HepG2 (cell line): ENCODE results near the gene MYH9. TPM values are rescaled to one million over a fixed set of nuclear protein-coding genes. Genes with fewer than 3 reads are reported as not detected.
A peak's percentile ranks its signal among the peaks of the same experiment; 100 is the strongest.

Source experiments
- ATAC-seq: fragments of 200-7000 bp; cut with Tn5 transposase; 3 replicates; pipeline ENCODE4 v1.9.1; 2020; ENCODE audit warnings: mild to moderate bottlenecking, moderate library complexity
- BruUV-seq: library from RNA; stranded (reverse); fragments of 400-500 nt; replicated peaks from 2 replicates; lab custom pipeline; 2021; lab: Mats Ljungman, UMichigan
- CTCF ChIA-PET: fragments of 300-600 bp; formaldehyde crosslinking; extraction: SDS; loops from one replicate; lab custom pipeline; 2021; ENCODE audit warnings: low total read pairs, inconsistent platforms, low intra/inter-chr PET ratio; lab: Yijun Ruan, JAX
- POLR2A ChIA-PET: fragments of 350-600 bp; sonication (Branson Sonifier 250); formaldehyde crosslinking; loops from one replicate; lab custom pipeline; 2020; ENCODE audit warnings: antibody characterized with exemption, inconsistent platforms; lab: Yijun Ruan, JAX
- DNase-seq: peaks from one replicate; pipeline ENCODE4 v3.0.0-alpha.2; 2015; ENCODE audit warnings: low spot score
- FAIRE-seq: peaks from 3 replicates; lab custom pipeline; 2011; peaks lifted over from hg19 to GRCh38; lab: Jason Lieb, UNC
- H2AFZ ChIP-seq: one replicate; pipeline ENCODE4 v1.6.1; 2011; ENCODE audit warnings: low read length, inconsistent platforms
- H3K27ac ChIP-seq: fragments of 300-600 bp; 3 replicates; pipeline ENCODE4 v1.8.0; 2011; ENCODE audit warnings: mixed run types, mild to moderate bottlenecking, mixed read lengths, low read length, inconsistent platforms; ENCODE audit not compliant: insufficient read depth; ENCODE audit errors: extremely low read length
- H3K27me3 ChIP-seq, 2 experiments: fragments of 200-600 bp in 1 of 2; 2 replicates in 1 of 2; 3 replicates in 1 of 2; pipeline versions ENCODE4 v1.6.0 to v1.8.0; 2011; ENCODE audit warnings: low read length in 2 of 2, mild to moderate bottlenecking in 2 of 2, moderate library complexity in 2 of 2, inconsistent platforms in 1 of 2; ENCODE audit not compliant: insufficient read depth in 2 of 2, control insufficient read depth in 1 of 2
- H3K36me3 ChIP-seq, 2 experiments: fragments of 200-600 bp in 1 of 2; replicated peaks in 1 of 2; 2 replicates in 1 of 2; 3 replicates in 1 of 2; pipeline versions ENCODE4 v1.5.1 to v1.8.0; 2011; ENCODE audit warnings: low read length in 2 of 2, inconsistent platforms in 1 of 2; ENCODE audit not compliant: insufficient read depth in 2 of 2, control insufficient read depth in 1 of 2
- H3K4me1 ChIP-seq: 2 replicates; pipeline ENCODE4 v1.5.1; 2012; ENCODE audit warnings: low read length, inconsistent platforms; ENCODE audit not compliant: insufficient read depth
- H3K4me2 ChIP-seq: 2 replicates; pipeline ENCODE4 v1.6.0; 2011; ENCODE audit warnings: low read depth, low read length, inconsistent platforms
- H3K4me3 ChIP-seq, 3 experiments: fragments of 200-600 bp in 1 of 3; sonication (generic), shearing (Covaris generic) in 1 of 3; replicated peaks in 1 of 3; 2 replicates each; pipeline ENCODE4 v1.5.1; 2011 to 2016; ENCODE audit warnings: low read length in 3 of 3, inconsistent platforms in 2 of 3, low read depth in 2 of 3, mild to moderate bottlenecking in 2 of 3, control low read depth in 1 of 3, mixed read lengths in 1 of 3; ENCODE audit not compliant: insufficient read depth in 1 of 3
- H3K79me2 ChIP-seq: one replicate; pipeline ENCODE4 v1.6.1; 2011; ENCODE audit warnings: low read length, inconsistent platforms; ENCODE audit not compliant: insufficient read depth
- H3K9ac ChIP-seq: 2 replicates; pipeline ENCODE4 v1.6.0; 2011; ENCODE audit warnings: mild to moderate bottlenecking, low read depth, low read length, inconsistent platforms; ENCODE audit not compliant: insufficient read depth
- H3K9me3 ChIP-seq: 2 replicates; pipeline ENCODE4 v1.5.1; 2012; ENCODE audit warnings: mild to moderate bottlenecking, low read length
- H4K20me1 ChIP-seq: 2 replicates; pipeline ENCODE4 v1.6.0; 2011; ENCODE audit warnings: inconsistent platforms, mild to moderate bottlenecking, low read length, moderate library complexity; ENCODE audit not compliant: insufficient read depth
- ERF ChIP-seq: IDR thresholded peaks from 2 replicates; pipeline ENCODE4 v1.6.1; 2018; ENCODE audit warnings: missing biosample characterization, missing genetic modification reagents
- FOXO1 ChIP-seq: sonication (generic); formaldehyde crosslinking; IDR thresholded peaks from 2 replicates; pipeline ENCODE4 v1.4.0; 2020; ENCODE audit warnings: missing genetic modification reagents
- HIC2 ChIP-seq: sonication (generic); formaldehyde crosslinking; IDR thresholded peaks from 2 replicates; pipeline ENCODE4 v1.9.0; 2022; ENCODE audit warnings: low read depth, missing genetic modification reagents
- ZC3H13 ChIP-seq: sonication (generic); formaldehyde crosslinking; IDR thresholded peaks from 2 replicates; pipeline ENCODE4 v1.8.1; 2023; ENCODE audit warnings: mild to moderate bottlenecking, missing genetic modification reagents, moderate library complexity
- ZMAT5 ChIP-seq: sonication (generic); formaldehyde crosslinking; IDR thresholded peaks from 2 replicates; pipeline ENCODE4 v1.5.0; 2020; ENCODE audit warnings: mild to moderate bottlenecking, low read depth, missing genetic modification reagents, borderline replicate concordance
- ZNF770 ChIP-seq: sonication (generic); formaldehyde crosslinking; IDR thresholded peaks from 2 replicates; pipeline ENCODE4 v1.5.0; 2020; ENCODE audit warnings: mild to moderate bottlenecking, missing genetic modification reagents
- WGBS: methylation state at CpG from one replicate; pipeline ENCODE4 v1.1.6; 2017; ENCODE audit warnings: low lambda C conversion rate; 5-methylcytosine and 5-hydroxymethylcytosine counted together
- in situ Hi-C: cut with HindIII; loops from 2 replicates; pipeline ENCODE4 v1.10.0; 2017; ENCODE audit warnings: low pct_unique_long_range_greater_than_20kb; ENCODE audit not compliant: extremely low pct_ligation_motif_present
- intact Hi-C: fragments of 100-400 bp; cut with micrococcal nuclease; formaldehyde crosslinking; loops from one replicate; pipeline ENCODE4 v1.10.0; 2022; ENCODE audit not compliant: unreplicated experiment
- polyA plus RNA-seq, 8 experiments: library from polyadenylated mRNA; depleted of rRNA in 3 of 8; stranded (reverse) in 7 of 8; unstranded in 1 of 8; fragments of >200 nt; fragmentation: Illumina TruSeq in 4 of 8; extraction: Trizol in 4 of 8; gene quantifications; 2 replicates each; pipeline versions ENCODE4 v1.2.1 to v1.2.3, GENCODE V29; 2011 to 2016; ENCODE audit warnings: low read depth in 4 of 8, missing spikeins in 1 of 8, mixed read lengths in 1 of 8; ENCODE audit not compliant: insufficient read depth in 1 of 8
- total RNA-seq, 5 experiments: library from RNA; depleted of rRNA; stranded (reverse); fragments of >200 nt; fragmentation: Illumina TruSeq; extraction: Trizol; gene quantifications; 2 replicates each; pipeline ENCODE4 v1.2.3, GENCODE V29; 2016; ENCODE audit warnings: low read depth in 1 of 5

Gene MYH9
- total and polyA plus RNA-seq, 2 of the 13 experiments (the other 11 are each of a cell fraction or from before 2014, with no cell fraction given) = 50.7 to 98.5 TPM

- Histone ChIP-seq H3K4me3 (no peak overlapping the region; a peak in 1 of 6 replicates), H3K27me3 (no peaks in the 10 kb centered on the region; a peak in 1 of 5 replicates), H3K4me1 (peaks cover 92% of the 10 kb centered on the region), H3K9ac (no peak overlapping the region), H4K20me1 (0 out of 2 replicates have a peak, but pooled peaks cover 4% of the 10 kb centered on the region), H3K4me2 (peak overlapping the region; percentile 47; the same call in 1 of the 2 replicates), H3K79me2 (peaks cover 45% of the 10 kb centered on the region), H3K9me3 (no peaks in the 10 kb centered on the region), H2AFZ (no peak overlapping the region), H3K36me3 (peaks cover 13 to 46% of the 10 kb centered on the region in 2 experiments; a peak in 4 of 5 replicates), H3K27ac (peak overlapping the region; percentile 62)
- TF ChIP-seq ZC3H13 (CRISPR knock-in tag) (0 out of 2 replicates have a peak, but pooled peaks have one; percentile 4), HIC2 (CRISPR knock-in tag) (no peak)
- in situ Hi-C loops (loop anchor here (10.0 kb wide), 1 partner anchor 51 kb away; no protein-coding TSS in a partner anchor), intact Hi-C loops (loop anchor here (2.0 kb wide), 1 partner anchor 45 kb away; no protein-coding TSS in a partner anchor)
- DNase-seq = no peak
- ATAC-seq = no peak
- POLR2A ChIA-PET = interaction anchor here (1.0 kb wide), 1 partner anchor 18 kb away, joined by 3 read pairs; no protein-coding TSS in a partner anchor
- BruUV-seq = no TSS peak
- no peak for FAIRE-seq
- 83% methylated on average over 7 of the region's 7 CpGs for WGBS
- CTCF ChIA-PET = no interaction called here
Observed at GRCh38 chr22:36233796-36234195, 154.0 kb downstream of the MYH9 start.

- Histone ChIP-seq H3K4me2 (peak overlapping the region; percentile 47), H3K4me3 (peak overlapping the region in 1 of 3 experiments; percentile 9; a peak in 2 of 6 replicates), H3K27ac (peak overlapping the region; percentile 62), H3K9me3 (no peaks in the 10 kb centered on the region), H3K4me1 (peaks cover 100% of the 10 kb centered on the region), H4K20me1 (0 out of 2 replicates have a peak, but pooled peaks cover 4% of the 10 kb centered on the region), H3K9ac (peak overlapping the region; percentile 40; the same call in 1 of the 2 replicates), H3K27me3 (no peaks in the 10 kb centered on the region), H2AFZ (no peak overlapping the region), H3K36me3 (peaks cover 14 to 48% of the 10 kb centered on the region in 2 experiments; a peak in 4 of 5 replicates), H3K79me2 (peaks cover 35% of the 10 kb centered on the region)
- CTCF ChIA-PET = no interaction called here
- no peak for FAIRE-seq
- WGBS = 41% methylated on average over 9 of the region's 13 CpGs
- POLR2A ChIA-PET = interaction anchor here (1.0 kb wide), 1 partner anchor 19 kb away, joined by 3 read pairs; no protein-coding TSS in a partner anchor
- no peak for DNase-seq
- BruUV-seq = no TSS peak
- peak; percentile 51 for ATAC-seq
- intact Hi-C loops (loop anchor here (2.0 kb wide), 1 partner anchor 46 kb away; no protein-coding TSS in a partner anchor), in situ Hi-C loops (loop anchor here (10.0 kb wide), 1 partner anchor 52 kb away; no protein-coding TSS in a partner anchor)
- TF ChIP-seq ERF (CRISPR knock-in tag) (0 out of 2 replicates have a peak, but pooled peaks have one; percentile 27), FOXO1 (CRISPR knock-in tag) (peak; percentile 43; the same call in 1 of the 2 replicates), ZMAT5 (CRISPR knock-in tag) (no peak), ZNF770 (CRISPR knock-in tag) (peak; percentile 61), HIC2 (CRISPR knock-in tag) (peak; percentile 40; the same call in 1 of the 2 replicates)
Observed at GRCh38 chr22:36232715-36233401, 154.9 kb downstream of the MYH9 start.
